Nucleus accumbens (tissue), 56 donors: ENCODE results near the gene ZCCHC14.

Experiments used
- DNase-seq, 56 donors: peaks; one replicate each; lab custom pipeline; 2025; lab: John Stamatoyannopoulos, UW

ZCCHC14 gene

GRCh38 chr16:87438611-87438985 is 54.2 kb downstream of the ZCCHC14 start:
- DNase-seq, result no peak

GRCh38 chr16:87437911-87438610 is 54.8 kb downstream of the ZCCHC14 start:
- DNase-seq, result no peak

GRCh38 chr16:87437327-87437726 is 55.5 kb downstream of the ZCCHC14 start:
- no peak for DNase-seq

- no peak for DNase-seq
Observed at GRCh38 chr16:87436225-87437172, 56.3 kb downstream of the ZCCHC14 start.

- DNase-seq, result no peak
Observed at GRCh38 chr16:87435372-87436224, 57.2 kb downstream of the ZCCHC14 start.

- DNase-seq, result no peak
Observed at GRCh38 chr16:87434146-87434667, 58.6 kb downstream of the ZCCHC14 start.

GRCh38 chr16:87432330-87432915 is 60.4 kb downstream of the ZCCHC14 start:
- no peak for DNase-seq

- DNase-seq, result no peak
Observed at GRCh38 chr16:87431926-87432325, 60.9 kb downstream of the ZCCHC14 start.

GRCh38 chr16:87426423-87427215 is 66.2 kb downstream of the ZCCHC14 start:
- no peak for DNase-seq

- DNase-seq, result no peak
Observed at GRCh38 chr16:87425941-87426340, 66.9 kb downstream of the ZCCHC14 start.

- no peak for DNase-seq
Observed at GRCh38 chr16:87424266-87424665, 68.6 kb downstream of the ZCCHC14 start.

- no peak for DNase-seq
Observed at GRCh38 chr16:87423429-87423828, 69.4 kb downstream of the ZCCHC14 start.

GRCh38 chr16:87422106-87422505 is 70.7 kb downstream of the ZCCHC14 start:
- DNase-seq, result no peak

- no peak for DNase-seq
Observed at GRCh38 chr16:87421003-87421912, 71.6 kb downstream of the ZCCHC14 start.

GRCh38 chr16:87420026-87421002 is 72.5 kb downstream of the ZCCHC14 start:
- no peak for DNase-seq

- DNase-seq, result no peak
Observed at GRCh38 chr16:87418644-87419043, 74.2 kb downstream of the ZCCHC14 start.

- no peak for DNase-seq
Observed at GRCh38 chr16:87418216-87418615, 74.6 kb downstream of the ZCCHC14 start.
